HG03097 (cell line): ENCODE data around the gene KLF8.
A peak's percentile ranks its signal among the peaks of the same experiment; 100 is the strongest.
"Not testable (repeated sequence)": the region's sequence is repeated elsewhere in the genome, so short reads cannot be mapped to it uniquely, and the experiment has no call there.

Experiments
- ATAC-seq: cut with Tn5 transposase; IDR thresholded peaks from one replicate; pipeline ENCODE4 v1.9.1; 2021; ENCODE audit not compliant: unreplicated experiment, low FRiP score

The KLF8 gene

DNA sequence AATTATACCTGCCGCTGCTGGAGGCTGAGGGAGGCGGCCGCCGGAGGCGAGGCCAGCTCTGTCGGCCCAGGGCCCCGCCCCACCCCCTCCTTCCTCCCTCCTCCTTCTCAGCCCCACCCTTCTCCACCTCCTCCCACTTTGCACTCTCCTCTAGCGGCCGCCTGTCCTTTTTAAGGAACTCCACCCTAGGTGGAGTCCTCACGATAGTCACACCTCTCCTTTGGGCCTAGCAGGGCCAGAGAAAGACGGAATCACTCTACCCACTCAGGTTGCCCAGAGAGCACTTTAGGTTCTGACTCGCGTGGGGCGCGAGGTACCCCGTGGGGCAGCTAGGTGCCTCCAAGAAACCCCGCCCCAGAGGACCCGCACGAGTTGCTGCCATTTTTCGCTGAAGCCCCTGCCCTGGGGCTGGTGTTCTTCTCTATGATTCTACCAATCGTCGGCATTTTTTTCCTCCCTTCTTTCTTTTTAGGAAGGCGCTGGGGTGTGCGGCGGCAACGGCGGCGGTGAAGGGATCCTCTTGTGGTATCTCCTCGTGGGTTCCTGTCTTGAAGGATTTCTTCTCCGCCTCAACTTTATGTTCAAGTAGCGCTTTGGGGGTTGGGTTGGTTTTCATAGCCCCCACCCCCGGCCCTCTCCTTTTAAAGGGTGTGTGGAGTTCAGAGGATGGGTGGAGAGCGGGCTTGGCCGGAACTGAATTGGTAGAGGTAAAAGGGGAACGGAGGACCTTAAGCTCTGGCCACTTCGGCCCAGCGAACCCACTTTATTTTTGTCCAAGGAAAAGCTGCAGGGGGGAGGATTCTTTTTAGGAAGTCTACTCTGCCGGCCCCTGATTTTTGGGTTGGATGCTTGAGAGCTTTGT lies at the start of gene KLF8:
KLF8 (plus strand) TSS at position 136 of the 862 bp plus-strand sequence. CDS start 979 bp downstream, outside the sequence.
- no peak for ATAC-seq

DNA sequence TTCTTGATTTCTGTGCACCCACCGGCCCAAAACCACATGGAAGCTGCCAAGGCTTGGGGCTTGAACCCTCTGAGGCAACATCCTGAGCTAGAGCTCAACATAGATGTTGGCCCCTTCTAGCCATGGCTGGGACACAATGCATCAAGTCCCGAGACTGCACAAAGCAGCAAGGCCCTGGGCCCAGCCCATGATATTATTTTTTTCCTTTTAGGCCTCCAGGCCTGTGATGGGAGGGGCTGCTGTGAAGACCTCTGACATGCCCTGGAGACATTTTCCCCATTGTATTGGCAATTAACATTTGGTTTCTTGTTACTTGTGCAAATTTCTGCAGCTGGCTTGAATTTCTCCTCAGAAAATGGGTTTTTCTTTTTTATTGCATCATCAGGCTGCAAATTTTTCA lies 25.2 kb upstream of the KLF8 start:
- ATAC-seq: not testable (repeated sequence)

DNA sequence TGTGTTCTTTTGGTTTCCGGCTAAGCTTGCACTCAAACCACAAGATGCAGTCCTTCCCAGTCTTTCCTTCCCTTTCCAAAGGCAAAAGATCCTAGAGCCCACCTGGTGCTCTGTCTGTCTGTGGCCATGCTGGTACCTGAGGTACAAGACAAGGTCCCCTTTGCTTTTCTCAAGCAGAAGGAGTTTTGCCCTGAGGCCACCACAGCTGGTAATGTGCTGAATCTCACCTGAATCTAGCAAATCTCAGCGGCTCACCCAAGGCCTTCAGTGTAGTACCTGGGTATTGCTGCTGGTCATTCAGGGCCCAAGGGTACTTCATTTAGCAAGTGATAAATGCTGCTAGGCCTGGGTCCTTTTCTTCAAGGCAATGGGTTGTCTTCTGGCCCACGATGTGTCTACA lies 20.5 kb upstream of the KLF8 start:
- ATAC-seq: no peak

DNA sequence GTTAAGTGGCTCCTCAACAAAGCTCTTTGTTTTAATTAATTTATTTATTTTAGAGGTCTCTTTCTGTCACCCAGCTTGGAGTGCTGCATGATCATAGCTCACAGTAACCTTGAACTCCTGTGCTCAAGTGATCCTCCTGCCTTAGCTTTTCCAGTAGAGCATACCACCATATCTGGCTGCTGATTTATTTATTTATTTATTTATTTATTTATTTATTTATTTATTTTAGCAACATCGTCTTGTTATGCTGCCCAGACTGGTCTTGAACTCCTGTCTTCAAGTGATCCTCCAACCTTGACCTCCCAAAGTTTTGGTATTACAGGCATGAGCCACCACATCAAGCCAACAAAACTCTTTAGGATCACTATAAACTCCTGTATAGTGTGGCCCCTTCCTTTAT lies 15.8 kb upstream of the KLF8 start:
- no peak for ATAC-seq

DNA sequence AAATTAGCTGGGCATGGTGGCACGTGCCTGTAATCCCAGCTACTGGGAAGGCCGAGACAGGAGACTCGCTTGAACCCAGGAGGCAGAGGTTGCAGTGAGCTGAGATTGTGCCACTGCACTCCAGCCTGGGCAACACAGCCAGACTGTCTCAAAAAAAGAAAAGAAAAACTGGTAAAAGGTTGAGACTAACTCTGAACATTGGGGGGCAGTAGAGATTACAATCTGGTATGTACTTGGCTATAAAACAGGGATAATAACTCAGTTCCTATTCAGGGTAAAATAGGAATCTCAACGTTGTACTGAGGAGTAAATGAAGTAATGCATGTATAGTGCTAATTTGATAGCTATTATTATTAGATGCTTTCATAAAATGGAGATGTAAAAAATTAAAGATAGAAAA lies 12.5 kb upstream of the KLF8 start:
- no peak for ATAC-seq

DNA sequence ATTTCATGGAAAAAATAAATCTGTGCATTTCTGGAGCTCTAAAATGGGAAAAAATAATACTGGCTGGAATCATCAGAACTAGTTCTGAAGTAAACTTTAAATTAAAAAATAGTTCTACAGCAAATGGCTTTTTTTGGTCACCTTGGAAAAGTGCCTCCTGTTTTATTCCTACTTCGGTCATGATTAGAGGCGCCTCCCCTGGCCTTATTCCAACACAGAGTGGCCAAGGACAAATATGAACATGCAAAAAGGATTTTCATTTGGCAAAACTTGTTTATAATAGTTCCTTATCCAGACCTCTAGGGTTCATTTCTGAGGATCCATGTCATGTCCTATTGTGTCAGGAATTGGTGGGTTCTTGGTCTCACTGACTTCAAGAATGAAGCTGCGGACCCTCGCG lies 11.1 kb upstream of the KLF8 start:
- no peak for ATAC-seq

DNA sequence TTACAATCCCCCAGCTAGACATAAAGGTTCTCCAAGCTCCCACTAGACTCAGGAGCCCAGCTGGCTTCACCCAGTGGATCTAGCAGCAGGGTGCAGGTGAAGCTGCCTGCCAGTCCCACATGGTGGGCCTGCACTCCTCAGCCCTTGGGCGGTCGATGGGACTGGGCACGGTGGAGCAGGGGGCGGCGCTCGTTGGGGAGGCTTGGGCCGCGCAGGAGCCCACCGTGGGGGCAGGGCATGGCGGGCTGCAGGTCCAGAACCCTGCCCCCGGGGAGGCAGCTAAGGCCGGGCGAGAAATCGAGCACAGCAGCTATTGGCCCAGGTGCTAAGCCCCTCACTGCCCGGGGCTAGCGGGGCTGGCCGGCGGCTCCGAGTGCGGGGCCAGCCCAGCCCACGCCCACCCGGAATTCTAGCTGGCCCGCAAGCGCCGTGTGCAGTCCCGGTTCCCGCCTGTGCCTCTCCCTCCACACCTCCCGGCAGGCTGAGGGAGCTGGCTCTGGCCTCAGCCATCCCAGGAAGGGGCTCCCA lies 9.6 kb upstream of the KLF8 start:
- no peak for ATAC-seq

DNA sequence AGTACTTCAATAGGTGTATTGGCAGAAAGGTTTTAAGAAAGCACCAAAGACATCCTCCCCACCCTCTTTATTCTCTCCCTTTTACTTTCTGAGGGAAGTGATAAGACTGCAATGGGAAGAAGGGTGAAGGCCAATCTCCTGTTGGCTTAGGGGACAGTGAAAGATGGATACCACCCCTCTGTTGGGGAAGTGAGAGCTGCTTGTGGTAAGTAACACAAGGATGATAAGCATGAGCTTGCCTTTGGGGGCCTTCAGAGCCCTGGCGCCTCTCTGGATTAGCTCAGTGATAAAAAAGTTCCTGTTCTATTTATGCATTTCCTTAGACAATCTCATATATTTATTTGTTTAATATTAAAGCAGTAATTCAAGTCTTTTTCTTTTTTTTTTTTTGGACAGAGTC lies 5.2 kb upstream of the KLF8 start:
- ATAC-seq: no peak

DNA sequence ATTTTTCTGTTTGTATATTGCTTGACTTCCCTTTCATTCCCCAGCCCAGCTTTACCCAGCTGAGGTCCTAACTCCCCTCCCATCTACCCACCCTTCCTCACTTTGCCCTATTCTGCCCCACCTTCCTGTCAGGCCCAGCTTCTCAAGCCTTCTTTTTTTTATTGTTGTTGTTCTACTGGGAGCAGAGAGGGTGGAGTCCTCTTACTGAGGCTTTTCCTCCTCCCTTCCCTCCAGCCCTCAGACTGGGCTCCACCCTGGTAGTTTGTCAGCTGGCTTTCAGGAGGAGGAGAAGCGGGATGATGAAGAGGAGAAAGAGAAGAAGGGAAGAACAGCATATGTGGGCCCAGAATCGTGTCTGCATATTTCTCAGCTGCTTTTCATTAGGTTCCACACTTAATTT lies 3.2 kb upstream of the KLF8 start:
- ATAC-seq: no peak

DNA sequence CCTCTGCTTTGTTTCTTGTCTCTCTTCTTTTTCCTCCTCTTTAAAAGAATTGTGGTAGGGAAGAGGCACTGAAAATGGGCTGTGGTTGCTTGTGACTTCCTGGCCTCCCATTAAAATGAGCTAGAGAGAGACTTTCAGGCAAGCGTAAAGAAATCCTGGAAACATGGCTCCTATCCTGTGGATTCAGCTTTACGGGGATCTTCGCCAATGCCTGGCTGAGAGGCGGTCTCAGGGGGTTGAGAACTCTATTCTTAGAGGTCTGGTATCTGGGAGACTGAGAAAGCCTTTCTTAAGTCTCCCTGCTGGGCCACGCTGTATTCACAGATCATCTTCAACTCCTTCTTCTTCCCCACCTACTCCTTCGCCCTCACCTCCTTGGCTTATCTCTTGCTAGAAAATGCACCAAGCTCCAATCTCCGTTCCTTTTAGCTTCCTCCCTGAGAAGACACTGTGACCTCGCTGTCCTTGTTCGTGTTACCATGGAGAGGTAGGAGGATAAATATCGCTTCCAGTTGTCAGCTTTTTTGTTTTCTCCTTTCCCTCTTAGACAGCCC lies 542 bp upstream of the KLF8 start:
- ATAC-seq: no peak

DNA sequence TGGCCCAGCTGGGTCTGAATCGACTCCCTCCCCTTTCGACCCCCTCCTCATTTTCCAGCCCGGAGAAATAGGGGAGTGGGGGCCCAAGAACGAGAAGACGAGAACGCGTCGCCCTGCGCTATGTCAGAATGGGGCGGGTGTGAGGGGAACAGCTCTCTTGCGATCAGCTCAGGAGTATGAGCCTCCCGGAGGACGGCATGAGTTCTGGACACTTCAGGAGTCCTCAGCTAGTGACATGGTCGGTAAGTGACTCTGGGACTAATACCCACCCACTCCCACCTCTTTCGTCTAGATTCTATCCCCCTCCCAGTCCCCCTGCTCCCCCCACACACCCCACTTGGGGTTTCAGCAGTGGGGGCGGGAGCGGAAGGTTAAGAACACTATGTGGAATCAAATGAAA lies 944 bp downstream of the KLF8 start:
- ATAC-seq: no peak

DNA sequence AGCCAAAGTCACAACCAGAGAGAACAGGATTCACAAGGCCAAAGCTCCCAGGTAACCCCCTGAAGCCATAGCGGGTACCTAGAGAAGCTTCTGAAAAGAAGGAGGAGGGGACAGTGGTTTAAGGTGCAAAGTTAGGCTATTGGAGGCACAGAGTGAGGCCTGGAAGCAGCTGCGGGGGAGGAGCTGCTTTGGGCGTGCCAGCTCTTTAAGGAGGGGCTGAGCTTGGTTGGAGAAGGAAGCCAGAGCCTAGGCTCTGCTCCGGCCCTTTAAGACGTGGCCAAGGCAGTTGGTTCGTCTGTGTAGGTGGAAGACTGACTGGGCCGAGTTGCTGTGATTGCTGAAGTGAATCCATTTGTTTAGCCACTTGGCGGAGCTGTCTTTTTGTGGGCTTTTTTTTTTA lies 1.5 kb downstream of the KLF8 start:
- ATAC-seq: peak; percentile 80

DNA sequence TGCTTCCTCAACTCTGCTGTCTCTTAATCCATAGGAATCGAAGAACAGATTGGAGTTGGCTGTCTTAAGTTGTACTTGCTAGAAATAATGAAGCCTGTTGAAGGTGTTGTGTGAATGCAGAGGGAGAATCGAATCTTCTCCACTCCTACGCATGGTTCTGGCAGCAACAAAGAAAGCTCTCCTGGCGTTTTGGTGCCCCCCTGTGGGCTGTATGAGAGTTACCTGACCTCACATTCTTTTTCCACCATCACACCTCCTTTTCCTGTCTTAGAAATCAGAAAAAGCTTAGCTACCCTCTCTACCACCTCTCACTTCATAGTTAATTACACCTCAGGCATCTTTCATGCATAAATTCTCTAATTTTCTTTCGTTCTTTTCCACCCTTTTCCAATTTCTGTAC lies 16.3 kb downstream of the KLF8 start:
- peak; percentile 77 for ATAC-seq

DNA sequence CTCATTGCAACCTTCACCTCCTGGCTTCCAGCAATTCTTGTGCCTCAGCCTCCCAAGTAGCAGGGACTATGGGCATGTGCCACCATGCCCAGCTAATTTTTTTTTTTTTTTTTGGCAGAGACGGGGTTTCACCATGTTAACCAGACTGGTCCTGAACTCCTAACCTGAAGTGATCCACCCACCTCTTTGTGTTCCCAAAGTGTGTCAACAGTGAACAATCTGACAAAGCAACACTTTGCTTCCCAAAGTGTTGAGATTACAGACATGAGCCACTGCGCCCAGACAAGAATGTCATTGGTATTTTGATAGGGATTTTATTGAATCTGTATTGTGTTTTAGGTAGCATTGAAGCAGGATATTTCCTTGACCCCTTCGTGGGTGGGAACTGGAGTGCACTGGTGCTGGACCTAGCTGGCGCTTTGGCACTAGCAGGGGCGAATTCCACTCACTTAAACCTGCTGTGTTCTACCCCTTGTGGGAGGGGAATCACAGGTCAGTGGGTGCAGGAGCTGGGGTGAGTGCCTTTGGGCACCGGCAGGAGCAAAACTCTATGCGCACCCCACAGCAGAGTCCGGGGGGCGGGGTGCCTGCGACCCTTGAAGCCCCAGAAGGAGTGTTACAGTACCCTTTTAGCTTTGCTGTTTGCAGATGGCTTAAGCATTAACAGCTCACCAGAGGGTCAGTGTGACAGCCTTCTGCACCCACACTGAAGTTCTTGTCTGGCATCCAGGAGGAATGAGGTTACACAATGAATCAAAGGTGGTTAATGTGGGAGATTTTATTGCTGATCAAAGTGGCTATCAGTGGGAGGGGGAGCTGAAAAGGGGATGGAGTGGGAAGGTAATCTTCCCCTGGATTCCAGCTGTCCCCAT lies 21.9 kb downstream of the KLF8 start:
- no peak for ATAC-seq

DNA sequence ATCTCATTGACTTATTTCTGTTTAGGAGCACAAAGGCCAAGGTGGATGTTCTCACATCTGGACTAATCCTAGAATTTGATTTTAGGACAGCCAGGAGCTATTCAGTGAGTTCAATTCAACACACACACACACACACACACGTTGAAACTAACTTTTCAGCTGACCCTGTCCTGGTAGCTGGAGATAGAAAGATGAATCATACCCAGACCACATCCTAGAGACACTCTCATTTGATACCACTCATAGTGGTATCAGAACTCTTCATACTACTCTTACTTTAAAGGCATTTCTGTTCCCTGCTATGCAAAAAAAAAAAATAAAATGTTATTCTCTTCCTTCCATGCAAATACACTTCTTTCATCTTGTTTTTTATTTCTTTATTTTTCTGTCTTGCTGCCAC lies 36.7 kb downstream of the KLF8 start:
- peak; percentile 63 for ATAC-seq

DNA sequence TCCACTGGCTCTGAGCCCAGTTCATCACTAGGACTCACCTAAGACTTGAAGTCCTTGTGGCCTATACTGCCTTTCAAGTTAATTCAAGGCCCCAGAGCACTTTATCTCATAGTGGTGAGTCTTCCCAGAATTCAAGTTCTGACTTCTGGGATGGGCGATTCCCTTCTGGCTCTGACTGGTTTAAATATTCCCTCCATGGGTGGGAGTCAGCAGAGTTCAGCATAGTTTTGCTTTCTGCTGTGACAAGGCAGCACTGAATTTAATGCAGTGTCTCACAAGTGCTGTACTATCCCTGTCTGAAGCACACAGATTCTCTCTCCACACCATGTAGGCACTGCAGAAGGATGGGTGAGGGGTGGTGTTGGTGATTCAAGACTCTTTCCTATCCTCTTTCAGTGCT lies 46.5 kb downstream of the KLF8 start:
- no peak for ATAC-seq

DNA sequence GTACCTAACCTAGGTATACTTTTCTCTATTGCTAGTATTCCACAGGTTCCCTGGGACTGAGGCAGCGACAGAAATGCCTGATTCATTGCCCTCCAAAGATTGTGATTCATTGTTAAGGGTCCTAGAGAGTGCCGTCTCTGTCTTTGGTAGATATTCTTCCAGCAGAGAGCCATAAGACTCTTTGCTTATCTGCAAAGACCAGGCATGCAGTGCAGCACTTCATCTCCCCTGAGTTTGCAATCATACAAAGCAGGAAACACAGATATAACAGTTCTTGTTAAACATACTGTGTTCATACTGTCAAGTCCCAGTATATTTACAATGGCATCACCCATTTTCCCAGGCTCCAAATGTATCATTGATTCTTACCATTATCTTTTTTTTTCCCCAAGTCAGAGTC lies 47.7 kb downstream of the KLF8 start:
- ATAC-seq: no peak

DNA sequence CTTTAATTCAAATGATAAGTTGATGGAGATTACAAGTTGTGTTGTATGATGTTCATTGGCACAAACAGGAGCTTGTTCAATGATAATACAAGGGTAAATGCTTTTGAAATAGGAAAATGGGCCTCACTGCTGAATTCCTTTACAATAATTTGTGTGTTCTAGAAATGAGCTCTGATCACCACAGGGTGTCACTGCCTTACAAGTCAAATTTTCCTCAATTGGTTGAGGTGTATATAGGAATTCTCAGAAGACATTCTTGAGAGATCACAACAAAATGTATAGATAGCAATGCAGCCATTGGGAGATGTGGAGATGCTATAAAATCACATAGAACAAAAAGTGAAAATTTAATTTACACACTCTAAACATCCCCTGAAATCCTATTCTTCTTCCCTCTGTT lies 49.6 kb downstream of the KLF8 start:
- ATAC-seq: no peak

DNA sequence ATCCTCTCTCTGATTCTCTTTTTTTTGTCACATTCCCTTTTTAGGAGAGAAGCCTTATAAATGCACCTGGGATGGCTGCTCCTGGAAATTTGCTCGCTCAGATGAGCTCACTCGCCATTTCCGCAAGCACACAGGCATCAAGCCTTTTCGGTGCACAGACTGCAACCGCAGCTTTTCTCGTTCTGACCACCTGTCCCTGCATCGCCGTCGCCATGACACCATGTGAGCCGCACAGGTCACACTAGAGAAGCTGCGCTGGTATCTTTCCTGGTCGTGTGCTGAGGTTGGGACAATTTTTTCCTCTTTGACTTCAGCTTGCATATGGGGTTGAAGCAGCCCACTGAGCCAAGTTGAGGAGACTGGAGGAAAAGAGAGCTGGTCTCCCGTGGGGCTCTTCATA lies 52.1 kb downstream of the KLF8 start:
- ATAC-seq: no peak

DNA sequence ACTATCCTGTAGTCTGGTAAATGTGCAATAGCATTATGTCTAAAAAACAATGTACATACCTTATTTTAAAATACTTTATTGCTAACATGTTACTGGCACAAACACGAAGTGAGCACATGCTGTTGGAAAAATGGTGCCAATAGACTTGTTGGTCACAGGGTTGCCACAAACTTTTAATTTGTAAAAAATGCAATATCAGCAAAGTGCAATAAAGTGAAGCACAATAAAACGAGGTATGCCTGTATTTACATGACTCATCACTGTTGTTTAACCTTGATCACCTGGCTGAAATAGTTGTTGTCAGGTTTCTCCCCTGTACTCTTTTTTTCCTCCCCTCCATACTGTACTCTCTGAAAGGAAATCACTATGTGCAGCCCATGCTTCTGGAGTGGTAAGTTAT lies 56.5 kb downstream of the KLF8 start:
- ATAC-seq: no peak

DNA sequence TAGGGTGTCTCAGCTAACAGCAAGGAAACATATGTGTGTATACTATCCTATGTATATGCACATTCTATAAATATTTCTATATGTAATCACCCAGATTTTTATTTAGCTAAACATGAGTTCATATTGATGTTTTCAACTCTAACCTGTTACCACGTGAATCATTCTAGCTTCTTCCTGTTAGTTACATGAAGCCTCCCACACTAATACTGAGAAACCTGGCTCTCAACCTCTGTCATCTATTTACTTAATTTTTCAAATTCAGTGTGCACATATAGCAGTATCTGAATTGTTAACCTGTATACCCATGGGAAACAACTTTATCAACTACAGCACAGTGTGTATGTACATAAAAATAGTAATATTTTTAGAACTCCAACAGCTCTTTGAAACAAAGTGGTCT lies 57.3 kb downstream of the KLF8 start:
- no peak for ATAC-seq
